GM12891 (cell line): ENCODE results near the gene SLCO3A1.

Source experiments
- PAX5 ChIP-seq: IDR thresholded peaks from 2 replicates; pipeline ENCODE4 v1.6.1; 2011; ENCODE audit warnings: low read length, moderate library complexity, mild to moderate bottlenecking; ENCODE audit not compliant: insufficient read depth, severe bottlenecking
- POLR2A ChIP-seq: IDR thresholded peaks from 2 replicates; pipeline ENCODE4 v1.6.1; 2011; ENCODE audit warnings: low read depth, low read length, control low read depth
- POLR2AphosphoS5 ChIP-seq: IDR thresholded peaks from 2 replicates; pipeline ENCODE4 v1.6.1; 2011; ENCODE audit warnings: low read depth, low read length, control low read depth
- POU2F2 ChIP-seq: IDR thresholded peaks from 2 replicates; pipeline ENCODE4 v1.6.1; 2011; ENCODE audit warnings: low read depth, mild to moderate bottlenecking, control low read depth, low read length, moderate library complexity
- SPI1 ChIP-seq: IDR thresholded peaks from 2 replicates; pipeline ENCODE4 v1.6.1; 2011; ENCODE audit warnings: low read depth, low read length, control low read depth
- TAF1 ChIP-seq: IDR thresholded peaks from 2 replicates; pipeline ENCODE4 v1.6.1; 2011; ENCODE audit warnings: low read depth, low read length, control low read depth

DNA sequence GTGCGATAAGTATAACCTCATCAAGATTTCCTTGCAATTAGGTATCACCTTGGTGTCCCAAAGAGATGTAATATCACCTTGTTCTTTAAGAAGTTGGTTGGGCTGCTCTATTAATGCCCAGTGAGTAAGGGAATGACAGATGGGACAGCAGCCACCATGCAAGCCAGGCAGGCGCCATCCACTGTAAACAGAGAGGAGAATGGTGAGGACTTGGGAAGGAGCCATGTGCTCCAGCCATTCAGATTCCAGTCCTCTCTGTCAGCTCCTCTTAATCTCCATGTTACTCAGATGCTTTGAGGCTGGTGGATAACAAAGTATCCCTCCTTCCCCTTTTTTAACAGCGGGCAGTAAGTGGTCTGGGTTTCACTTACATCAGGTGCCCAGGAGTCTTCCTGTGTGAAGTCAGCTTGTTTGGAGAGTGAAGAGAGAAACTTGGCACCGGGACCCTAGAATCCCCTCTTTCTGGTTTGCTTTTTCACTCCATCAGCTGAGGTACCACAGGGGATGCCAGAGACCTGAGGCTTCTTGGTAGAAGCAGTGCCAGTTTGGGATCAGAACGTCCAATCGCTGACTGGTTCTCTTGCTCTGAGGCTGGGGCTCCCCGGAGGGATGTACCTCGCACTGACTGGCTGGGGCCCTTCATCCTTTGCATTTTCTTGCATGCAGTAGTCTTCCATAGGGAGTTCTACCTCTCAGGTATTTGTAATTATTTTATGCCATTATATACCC lies 29.5 kb downstream of the SLCO3A1 start:
- TF ChIP-seq POLR2A (no peak), POLR2AphosphoS5 (no peak), TAF1 (no peak), POU2F2 (no peak), PAX5 (no peak), SPI1 (no peak)
